ENCODE data around the gene NACC2.

Gene NACC2

DNA sequence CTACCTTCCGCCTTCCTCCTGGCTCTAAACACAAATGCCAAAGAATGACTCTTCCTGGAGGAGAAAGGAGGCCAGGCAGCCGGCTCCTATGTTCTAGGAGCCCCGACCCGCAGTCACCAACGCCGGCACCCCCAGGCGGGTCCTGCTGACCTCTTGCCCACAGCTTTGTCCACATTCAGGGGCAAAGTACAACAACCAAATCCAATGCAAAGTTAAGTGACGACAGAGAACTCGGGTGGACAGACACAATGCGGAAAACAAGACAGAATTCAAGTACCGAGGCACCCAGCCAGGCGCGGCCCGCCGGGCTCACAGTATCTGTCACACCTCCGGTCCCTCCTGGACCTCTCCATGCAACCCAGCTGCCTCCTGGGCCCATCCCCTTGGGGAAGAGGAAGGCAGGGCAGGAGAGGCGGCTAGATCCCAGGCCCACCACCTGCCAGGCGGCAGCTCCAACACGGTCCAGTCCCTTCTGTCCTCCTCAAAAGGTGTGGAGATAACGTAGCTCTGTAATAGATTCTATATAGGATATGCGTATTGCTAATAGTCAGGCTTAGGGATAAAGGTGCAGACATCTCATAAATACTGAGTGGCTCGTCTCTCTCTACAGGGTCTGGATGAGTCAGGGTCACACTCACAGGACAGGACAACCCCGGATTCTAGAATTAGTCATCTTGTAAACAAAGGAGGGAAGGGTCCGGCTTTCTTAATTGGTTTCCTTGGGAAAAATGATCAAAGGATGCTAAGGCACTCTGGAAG, 87.0 kb downstream of the NACC2 start:
- DNase-seq, result no peak

DNA sequence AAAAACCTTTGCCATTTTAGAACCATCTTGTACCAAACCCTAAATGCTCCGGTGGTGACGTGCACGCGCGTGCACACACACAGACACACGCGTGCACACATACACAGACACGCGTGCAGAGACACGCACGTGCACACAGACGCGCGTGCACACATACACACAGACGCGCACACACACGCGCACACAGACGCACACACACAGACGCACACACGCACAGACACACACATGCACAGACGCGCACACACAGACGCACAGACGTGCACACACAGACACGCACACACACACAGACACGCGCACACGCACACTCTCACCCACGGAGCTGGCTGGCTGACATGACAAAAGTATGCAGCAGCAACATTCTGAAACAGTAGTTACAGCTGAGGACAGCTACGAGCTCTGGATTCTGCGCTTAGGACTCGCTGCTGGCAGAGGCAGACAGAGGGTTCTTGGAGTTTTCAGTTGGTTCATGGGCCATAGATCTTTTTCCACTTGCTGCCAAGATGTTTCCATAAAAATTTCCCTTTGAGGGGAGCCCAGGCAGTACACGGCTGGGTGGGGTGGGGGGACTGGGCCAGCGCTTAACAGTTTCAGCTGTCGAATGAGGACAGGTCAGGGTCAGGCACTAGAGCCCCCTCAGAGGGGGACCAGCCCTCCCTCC, 87.7 kb downstream of the NACC2 start:
- no peak for DNase-seq

DNA sequence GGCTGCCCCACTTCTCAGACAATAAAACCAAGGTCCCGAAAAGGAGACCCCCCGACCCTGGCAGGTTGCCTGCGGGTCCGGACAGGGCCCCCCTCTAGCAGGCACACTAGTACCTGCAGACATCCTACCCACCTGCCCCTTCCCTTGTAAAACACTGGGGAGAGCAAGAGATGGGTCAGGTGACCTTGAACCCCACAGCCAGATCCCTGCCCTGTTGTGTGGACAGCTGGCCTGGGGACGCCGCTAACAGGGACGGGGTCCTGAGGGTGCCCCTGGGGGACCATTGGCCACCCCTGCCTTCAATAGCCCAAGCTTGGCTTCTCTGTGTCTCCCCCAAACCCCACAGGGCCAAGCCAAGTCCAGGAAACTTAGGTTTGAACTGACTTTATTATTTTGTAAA, 88.9 kb downstream of the NACC2 start:
- DNase-seq, result no peak

DNA sequence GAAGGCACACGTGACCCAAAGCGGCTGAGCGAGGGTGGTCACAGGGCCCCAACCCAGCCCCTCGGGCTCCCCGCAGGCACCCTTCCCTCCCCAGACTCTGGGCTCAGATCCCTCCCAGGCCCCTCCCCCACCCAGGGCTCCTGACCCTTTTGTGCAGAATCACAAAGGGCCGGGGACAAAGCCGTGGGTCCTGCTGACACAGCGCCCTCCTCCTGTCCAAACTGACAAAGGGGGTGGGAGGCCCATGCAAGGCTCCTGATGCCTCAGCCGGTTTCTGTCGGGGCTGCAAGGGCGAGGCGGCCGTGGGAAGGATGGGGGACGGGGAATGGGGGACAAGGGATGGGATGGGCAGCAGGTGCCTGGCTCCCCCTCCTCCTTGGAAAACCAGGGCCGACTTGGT, 90.4 kb downstream of the NACC2 start:
- DNase-seq, result no peak

DNA sequence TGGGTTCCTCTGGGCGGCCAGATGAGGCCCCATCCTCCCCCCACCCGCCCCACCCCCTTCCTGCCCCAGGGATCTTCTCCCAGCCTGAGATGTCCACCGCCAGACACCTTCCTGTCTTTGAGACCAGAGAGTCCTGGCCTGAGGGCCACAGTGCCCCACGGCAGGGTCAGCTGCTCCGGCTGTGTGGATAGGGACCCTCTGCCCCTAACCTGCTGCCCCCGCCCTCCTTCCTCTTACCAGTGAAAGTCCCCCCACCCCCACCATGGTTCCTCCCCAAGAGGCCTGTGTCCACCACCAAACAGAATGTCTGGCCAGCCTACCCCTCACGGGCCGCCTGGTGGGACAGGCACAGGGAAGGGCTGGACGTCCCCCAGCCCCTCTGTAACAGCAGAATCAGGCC, 90.9 kb downstream of the NACC2 start:
- no peak for DNase-seq

DNA sequence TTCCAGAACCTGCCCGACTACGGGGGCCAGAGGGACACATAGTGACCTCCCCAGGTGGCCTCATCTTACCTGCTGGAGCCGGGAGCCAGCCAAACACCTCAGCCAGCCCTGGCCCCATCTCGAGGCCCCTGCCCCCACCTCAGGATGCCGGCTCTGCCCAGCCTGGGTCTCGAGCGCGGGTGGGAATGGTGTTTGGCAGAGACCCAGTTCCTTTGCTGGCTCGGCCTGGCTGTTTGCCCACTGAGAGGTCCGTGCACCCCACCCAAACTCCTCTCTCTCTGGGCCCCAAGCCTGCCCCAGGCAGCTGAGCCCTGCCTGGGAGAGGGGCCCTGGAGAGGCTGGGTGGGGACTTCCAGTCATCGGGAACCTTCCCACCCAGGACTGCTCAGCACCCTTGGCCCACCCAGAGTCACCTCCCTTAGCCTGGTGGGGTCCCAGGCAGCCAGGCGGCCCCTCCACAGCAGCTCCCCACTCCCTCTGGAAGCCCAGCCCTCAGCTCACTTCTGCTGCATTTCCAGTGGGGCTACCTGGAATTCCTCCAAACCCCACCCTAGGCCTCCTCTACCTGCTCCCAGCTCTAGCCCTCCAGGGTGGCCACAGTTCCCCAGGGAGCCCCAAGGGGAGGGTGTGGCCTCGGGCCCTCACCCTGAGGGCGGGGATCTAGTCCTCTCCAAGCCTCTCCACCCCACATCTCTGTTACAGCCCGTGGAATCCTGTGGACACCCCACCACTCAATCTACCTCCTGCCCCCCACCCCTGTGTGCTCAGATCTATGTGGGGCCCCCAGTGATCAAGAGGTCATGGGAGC, 91.5 kb downstream of the NACC2 start:
- DNase-seq, result no peak

DNA sequence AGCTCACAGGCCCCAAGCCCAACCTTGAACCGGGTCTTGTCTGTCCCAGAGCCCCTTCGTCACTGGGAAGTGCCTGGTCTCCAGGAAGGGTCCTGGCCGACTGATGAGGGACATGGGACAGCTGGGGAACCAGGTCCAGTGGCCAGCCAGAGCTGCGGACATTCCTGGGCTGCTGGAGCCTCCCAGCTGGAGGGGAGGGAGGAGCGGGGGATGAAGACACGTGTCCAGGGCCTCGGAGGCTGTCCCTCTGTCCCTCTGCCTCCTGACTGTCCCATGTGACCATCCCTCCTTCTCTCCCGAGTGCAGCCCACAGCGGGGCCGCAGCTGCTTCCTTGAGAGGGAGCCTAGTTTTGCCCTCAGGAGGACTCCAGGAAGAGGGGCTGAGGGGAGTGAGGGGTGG, 92.2 kb downstream of the NACC2 start:
- DNase-seq, result no peak

DNA sequence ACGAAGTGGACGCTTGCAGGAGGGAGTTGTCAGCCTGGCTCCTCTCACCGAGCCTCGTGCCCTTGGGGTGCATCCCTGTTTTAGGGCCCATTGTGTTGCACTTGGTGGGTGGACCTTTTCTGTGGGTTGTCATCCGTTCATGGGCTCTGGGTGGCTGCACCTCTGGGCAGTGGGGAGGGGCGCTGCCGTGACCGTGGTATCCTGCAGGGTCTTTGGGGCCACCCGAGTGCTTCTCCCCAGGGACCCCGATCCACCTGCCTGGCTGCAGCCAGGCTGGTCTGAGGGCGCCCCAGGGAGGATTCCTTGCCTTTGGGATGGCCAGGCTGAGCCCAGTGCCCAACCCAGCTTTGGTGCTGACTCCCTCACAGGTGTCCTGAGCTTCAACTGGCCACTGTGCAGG, 92.9 kb downstream of the NACC2 start:
- no peak for DNase-seq

DNA sequence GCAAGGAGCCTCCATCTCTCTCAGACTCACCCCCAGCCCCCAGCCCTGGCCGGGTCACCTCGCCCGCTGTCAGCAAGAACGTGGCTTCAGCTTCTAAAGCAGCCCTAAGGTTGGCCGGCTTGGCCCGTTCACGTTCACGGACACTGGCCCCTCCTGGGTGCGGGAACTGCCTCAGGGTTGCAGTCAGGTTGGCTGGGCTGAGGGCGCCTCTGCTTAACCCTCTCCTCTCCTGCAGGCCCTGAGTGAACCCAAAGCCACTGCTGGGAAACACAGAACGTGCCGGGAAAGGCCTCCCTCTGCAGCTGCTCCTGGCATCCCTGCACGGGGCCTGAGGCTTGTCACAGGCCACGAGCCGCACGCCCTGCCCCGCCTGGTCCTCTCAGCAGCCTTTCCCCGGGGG, 93.9 kb downstream of the NACC2 start:
- no peak for DNase-seq

DNA sequence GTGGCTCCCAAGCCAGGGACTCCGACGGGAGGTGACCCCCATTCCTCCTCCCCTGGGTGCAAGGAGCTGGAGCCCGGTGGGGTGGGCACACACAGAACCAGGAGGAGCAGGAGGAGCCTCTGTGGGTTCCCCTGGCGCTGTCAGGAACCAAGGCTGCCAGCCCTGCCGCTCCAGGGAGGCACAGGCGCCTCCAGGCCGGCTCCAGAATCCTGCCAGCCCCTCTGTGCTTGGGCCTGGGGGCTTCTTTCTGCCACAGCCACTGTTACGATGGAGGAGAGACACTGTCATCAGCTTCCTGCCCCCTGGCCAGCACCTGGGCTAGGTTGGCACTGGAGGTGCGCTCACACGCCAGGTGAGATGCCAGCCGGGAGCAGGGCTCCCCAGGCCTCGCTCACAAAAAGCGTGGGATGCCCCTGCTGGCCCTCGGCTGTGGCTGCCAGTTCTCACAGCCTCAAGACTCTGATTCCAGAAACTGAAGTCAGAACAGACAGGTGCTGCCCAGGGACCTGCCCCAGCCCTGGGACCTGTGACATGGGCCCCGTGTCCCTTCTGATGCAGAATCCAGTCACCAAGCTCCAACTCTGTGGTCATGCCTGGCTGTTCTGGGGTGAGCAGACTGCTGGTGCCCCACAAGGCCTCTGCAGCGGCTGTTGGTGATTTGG, 96.5 kb downstream of the NACC2 start:
- no peak for DNase-seq

DNA sequence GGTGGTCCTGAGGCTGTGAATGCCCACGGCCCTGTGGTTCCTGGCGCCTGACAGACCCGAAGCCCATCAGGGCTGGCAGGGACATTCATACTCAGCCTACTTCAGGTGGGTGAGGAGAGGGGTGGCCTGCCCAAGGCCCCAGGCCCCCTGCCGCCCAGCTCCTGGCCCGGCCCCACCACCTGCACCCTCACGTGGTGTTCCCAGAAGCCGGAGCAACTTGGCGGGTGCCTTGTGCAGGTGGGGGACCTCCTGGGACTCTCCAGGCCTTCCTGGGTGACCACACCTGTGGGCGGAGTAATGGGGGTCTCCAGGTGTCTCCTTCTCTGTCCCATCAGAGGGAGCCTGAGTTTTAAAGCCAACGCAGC, 97.1 kb downstream of the NACC2 start:
- no peak for DNase-seq

DNA sequence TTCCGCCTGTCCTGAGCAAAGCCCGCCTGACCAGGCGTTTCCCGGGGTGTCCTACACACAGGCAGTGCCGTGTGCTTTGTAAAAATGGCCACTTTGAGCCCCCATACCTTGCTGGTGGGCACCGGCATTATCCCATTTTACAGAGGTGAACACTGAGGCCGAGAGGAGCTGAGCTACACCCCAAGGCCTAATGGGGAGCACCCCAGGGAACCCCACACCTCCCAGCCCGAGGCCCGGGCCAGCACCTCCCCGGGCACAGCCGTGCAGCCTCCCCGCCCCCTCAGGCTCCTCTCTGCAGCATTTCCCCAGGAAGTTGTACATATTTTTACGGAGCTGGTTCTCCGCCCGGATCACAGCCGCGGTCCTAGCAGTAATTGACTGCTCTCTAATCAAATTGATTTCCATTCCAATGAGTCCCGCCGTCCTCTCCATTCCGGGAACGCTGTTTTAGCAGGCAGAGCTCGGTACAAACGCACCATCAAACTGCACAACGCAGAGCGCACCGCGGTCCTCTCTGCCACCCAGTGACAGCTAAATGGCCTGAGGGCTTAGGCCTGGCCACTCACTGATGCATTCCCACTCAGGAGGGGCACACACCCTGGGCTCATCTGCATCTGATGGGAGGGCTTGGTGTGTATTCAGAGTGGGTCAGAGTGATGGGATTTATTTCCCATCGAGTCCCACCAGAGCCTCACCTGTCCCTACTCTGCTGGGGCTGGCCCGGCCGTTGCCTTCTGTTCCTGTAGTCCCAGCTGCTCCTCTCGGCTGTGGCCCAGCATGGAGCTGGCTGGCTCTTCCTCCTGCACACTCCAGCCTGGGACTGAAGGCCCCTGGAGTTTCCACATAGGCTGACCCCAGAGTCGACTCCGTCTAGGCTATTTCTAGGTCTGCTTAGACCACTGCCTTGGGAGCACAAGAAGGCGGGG, 97.7 kb downstream of the NACC2 start:
- DNase-seq, result no peak

DNA sequence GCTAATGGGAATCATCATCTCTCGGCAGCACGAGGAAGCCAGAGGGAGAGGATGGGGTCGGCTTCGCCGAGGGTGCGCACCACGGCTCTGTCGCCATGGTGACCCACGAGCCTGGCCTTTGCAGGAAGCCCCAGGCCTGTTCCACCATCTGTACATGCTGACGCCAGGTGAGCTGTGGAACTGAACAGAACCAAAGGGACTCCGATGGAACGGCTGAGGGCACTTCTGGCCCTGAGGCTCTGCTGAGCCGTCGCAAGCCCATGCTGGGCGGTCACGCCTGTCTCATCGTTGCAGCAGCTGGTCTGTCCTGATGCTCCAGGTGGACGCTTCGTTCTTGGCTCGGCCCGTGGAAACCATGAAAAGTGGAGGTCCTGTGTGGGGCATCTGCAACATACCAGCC, 99.3 kb downstream of the NACC2 start:
- DNase-seq, result no peak

DNA sequence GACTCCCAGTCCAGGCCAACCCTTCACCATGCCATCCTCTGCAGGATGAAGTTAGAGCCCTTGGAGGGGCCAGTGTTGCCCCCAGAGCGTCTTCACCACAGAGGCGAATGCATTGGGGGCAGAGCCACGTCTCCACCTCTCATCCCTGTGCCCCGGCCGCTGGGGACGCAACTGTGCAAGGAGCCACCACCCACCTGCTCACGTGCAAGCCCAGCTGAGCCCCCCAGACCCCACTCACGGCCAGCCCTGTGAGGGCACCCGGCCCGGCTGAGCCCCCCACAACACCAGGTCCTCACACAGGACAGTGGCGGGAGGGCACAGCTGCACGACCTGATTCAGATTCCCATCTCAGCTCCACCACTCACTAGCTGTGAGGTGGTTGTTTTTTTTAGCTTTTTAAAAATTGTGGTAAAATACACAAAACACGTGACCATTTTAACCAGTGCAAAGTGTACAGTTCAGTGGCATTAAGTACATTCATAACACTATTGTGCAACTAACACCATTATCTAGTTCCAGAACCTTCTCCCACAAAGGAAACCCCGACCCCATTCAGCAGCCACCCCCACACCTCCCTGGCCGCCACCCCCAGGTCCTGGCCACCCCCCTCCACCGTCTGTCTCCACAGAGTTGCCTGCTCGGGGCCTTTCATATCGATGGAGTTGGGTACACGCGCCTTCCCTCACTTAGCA, 100.4 kb downstream of the NACC2 start:
- no peak for DNase-seq

DNA sequence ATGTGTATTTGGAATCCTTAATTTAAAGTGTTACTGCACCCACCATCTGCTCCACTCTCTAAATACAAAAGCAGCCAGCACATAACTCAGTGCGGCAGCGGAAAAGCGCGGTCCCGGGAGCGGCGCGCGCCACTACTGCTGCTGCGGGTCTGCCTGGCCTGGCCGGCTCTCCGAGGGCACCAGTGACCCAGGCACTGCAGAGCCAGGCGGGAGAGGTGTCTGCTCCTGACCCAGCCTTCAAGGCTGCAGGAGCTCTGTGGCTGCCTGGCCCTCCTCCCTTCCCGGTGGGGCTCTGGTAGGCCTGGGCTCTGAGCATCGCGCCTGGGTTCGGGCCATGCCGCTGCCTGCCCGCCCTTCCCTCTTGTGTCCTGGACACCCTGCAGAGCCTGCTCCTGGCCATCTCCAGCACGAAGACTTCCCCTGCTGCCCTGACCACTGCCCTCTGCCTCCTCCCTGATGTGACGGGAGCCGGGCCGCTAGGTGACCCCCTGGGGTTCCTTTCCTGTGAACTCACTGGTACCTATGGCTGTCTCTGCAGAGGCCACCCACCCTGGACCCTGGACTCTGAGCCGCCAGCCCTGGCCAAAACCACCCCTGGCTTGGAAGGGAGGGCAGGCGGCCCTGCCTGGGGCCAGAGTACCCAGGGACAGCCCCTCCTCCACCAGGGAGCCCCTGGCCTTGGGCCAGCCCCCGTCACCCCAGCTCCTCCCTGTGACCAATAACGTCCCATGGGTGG, 101.2 kb downstream of the NACC2 start:
- DNase-seq, result no peak

DNA sequence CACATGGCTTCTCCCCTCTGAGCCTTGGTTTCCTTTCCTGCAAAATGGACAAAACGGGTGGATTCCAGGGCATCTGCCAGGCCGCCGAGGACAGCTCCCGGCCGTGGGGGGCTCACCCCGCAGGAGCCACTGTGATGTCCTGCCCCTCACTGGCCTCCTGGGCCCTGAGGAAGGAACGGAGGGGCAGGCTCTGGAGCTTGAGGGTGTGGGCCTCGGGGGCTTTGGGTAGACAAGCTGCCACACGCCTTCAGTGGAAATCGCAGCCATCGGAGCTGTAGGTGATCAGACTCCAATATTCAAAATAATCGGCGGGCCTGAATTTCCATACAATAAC, 101.7 kb downstream of the NACC2 start:
- DNase-seq, result no peak

DNA sequence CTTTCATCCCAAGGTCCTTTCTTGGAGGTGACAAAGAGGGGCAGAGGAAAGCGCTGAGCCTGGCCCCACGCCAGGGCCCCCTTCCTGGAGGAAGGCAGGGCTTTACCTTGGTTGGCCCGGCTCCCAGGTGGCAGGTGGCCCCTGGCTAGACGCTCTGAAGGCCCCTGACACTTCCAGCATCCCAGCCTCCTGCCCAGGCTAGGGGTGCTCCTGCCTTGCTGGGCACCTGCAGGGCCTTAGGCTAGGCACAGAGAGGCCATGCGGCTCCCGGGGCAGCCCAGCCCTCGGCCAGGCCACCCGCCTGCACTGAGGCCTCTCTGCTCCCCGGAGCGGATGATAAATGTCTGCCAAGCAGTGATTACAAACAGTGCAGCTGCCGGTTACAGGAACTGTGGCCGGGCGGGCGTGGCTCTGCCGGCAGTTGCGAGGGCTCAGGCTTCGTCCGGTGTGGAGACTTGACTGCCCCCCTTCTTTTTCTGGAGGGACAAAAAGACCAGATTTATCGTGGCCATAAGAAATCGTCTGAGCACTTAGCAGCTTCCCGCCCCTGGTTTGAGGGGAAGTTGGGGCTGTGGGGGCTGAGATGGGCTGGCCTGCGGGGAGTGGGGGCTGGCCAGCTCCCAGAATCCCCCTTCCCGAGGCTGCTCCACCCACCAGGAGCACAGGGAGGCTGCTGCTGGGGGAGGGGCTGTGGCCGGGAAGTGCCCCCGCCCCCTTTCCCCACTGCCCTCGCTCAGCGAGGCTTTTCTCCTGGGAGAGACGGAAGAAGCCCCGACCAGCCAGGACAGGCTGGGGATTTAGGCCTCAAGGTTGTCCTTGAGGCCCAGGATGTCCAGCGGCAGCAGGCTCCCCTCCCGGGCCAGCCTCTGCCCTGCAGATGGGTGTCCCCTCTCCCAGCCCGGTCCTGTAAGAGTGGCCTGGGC, 102.3 kb downstream of the NACC2 start:
- peak; percentile 78 for DNase-seq

DNA sequence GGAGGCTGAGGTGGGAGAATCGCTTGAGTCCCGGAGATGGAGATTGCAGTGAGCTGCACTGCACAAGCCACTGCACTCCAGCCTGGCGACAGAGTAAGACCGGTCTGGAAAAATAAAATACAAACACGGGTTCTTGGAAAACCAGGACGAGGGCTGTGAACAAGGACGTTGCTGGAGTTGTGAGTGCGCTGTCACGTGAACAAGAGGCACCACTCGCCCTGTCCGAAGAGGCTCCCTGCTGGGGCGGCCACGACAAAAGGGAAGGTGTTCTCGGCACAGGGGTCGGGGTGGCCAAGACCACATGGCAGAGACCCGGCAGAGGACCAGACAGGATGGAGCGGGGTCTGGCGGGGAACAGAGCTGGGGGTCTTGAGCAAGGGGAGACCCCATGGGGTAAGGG, 103.3 kb downstream of the NACC2 start:
- peak; percentile 78 for DNase-seq

DNA sequence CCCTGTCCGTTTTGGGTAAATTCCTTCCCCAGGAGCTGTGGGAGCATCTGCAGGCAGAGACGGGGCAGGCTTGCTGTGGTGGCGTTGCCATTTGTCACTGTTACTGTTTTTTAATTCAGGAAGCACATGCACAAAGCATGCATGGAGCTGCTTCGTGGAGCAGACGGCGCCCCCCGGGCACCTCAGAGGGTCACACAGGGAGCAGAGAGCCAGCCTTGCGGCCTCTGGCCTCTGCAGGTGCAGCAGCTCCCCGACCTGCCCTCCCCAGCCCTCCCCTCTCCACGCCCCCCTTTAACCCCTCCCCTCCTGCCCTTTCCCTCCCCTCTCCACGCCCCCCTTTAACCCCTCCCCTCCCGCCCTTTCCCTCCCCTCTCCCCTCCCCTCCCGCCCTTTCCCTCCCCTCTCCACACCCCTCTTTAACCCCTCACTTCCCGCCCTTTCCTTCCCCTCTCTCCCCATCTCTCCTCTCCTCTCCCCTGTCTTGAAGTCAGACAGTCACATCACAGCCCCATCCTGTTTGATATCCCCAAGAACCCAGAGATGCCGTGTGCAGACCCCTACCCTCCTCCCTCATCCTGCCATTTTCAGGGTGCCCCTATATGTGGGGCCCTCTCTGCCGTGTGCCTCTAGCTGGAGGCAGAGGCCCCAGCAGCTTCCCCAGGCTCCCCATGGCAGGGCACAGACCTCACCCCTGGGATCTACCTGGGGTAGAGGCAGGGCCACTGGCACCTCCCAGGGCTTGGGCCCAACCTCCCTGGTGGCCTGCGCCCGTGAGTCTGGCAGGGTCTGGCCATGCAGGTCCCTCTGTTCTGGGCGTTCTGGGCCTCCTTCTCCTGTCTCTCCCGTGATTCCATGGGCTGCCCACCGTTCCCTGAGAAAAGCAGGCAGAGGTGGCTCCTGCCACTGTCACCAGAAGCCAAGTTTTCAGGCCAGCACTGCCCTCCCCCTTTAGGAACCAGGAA, 104.3 kb downstream of the NACC2 start:
- DNase-seq, result peak; percentile 10
